Measurements from ENCODE around the gene EEF1AKMT3.

Gene EEF1AKMT3

GRCh38 chr12:57782243-57782607 lies 9.8 kb downstream of the EEF1AKMT3 start:
- DNase-seq: no peak

GRCh38 chr12:57782608-57783465 lies 10.4 kb downstream of the EEF1AKMT3 start, which contains the start of gene TSFM:
Gene TSFM (plus strand): TSS chr12:57782787. CDS start chr12:57782802, 15 bp downstream.
- DNase-seq: peak; percentile 45 to 98 (median 90)

GRCh38 chr12:57783466-57783801 lies 11.0 kb downstream of the EEF1AKMT3 start:
- DNase-seq: no peak

GRCh38 chr12:57783861-57784260 lies 11.4 kb downstream of the EEF1AKMT3 start:
- no peak for DNase-seq

DNA sequence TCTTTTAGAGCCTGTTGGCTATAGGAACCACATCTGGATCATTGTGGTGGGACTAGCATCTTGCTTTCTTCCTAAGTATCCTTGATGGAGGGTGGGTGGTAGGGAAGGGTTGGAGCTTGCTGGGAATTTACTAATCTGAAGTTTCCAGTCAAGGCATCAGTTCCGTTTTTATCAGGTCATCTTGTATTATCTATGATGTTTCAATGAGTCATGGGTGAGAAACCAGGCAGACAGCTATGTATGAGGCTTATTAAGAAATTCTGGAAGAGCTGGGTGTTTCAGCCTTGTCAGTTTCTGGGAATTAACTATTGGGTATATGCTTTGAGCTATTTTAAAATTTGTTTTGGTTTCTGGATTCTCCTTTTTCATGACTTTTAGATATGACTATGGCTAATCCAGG lies 21.5 kb downstream of the EEF1AKMT3 start:
- no peak for DNase-seq

DNA sequence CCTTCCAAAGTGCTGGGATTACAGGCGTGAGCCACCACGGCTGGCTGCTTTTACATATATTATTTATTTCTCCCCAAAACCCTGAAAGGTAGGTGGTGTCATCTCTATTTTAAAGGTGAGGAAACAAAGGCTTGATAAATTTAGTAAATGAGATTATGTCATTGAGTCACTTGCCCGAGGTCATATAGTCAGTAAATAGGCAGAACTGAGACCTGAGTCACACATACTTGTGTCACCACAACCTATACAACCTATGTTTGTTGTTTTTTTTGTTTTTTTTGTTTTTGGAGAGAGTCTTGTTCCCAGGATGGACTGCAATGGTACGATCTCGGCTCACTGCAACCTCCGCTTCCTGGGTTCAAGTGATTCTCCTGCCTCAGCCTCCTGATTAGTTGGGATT lies 22.9 kb downstream of the EEF1AKMT3 start:
- DNase-seq: no peak

GRCh38 chr12:57796996-57797395 lies 24.6 kb downstream of the EEF1AKMT3 start:
- no peak for DNase-seq

GRCh38 chr12:57797933-57798332 lies 25.5 kb downstream of the EEF1AKMT3 start:
- no peak for DNase-seq

GRCh38 chr12:57800965-57801364 lies 28.6 kb downstream of the EEF1AKMT3 start:
- DNase-seq: no peak

GRCh38 chr12:57802607-57803006 lies 30.2 kb downstream of the EEF1AKMT3 start:
- no peak for DNase-seq

DNA sequence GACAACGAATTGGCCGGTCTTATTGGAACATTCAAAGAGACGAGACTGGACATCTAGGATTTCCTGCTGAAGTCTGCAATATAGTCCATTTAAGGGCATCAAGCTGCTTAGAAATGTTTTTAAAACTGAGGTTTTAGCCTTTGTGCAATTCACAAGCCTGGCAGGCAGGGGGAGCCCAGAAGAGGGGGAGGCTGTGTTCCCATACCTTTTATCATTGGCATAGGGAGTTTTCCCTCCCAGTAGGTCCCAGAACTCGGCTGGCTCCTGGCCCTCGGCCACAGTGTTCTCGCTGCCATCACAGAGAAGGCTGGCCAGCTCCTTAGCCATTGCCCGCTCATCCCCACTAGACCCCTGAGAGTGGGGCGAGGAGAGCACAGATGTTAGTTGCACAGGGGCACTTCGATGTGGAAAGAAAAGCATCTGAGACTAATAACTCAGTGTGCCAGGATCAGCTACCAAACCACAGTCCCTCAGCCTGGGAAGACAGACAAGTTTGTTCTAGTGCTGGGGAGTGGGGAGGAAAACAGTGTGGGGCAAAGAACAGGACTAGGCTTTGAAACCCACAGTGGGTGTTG lies 31.0 kb downstream of the EEF1AKMT3 start:
- DNase-seq: peak in 16 of 58 donors; percentile 9 to 41 (median 18)

DNA sequence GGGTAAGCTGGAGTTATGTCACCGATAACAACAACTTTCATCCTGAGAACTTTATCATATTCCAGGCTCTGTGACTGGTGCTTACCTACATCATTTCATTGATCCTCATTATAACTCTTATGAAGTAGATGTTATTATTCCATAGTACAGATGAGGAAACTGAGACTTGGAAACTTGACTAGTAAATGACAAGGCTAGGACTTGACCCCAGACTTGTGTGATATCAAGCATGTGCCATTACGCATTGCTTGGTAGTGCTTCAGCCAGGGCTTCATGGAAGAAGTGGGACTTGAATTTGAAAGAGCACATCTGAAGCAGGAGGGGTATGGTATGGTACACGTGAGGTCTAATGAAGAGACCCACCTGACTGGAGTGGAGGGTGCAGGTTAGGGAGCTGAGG lies 34.3 kb downstream of the EEF1AKMT3 start:
- no peak for DNase-seq

DNA sequence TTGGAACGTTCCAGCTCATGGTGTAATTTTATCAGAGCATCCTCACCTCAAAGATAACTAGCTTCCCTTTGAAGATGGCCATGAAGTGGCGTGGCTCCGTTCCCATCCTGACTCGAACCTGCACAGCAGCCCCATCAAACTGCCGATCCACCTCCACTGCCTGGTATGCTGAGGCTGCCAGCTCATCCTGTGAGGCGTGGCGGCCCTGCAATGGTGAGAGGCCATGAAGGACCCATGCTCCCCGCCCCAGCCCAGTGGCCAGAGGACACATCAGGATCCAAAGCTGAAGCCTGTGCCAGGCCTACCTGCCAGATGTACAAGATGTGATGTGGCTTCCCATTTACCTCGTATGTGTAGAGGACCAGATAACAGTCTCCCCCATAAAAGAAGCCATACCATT lies 34.9 kb downstream of the EEF1AKMT3 start:
- no peak for DNase-seq

DNA sequence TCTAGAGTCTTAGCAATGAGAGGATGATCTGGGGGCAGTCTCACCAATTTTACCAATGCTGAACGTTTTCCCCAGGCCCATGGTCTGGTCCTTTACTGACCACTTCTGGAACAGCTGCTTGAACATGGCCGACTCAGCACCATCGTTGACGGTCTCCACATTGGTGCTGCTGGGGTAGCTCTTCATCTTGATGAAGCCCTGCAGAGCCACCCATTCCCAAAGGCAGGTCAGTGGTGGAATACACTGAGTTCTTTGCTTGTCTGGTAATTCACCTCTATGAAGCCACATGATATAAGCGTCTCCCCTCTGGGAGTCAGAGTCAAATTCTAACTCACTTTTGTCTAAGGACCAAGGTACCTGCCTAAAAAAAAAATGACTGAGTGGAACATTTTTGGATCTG lies 35.9 kb downstream of the EEF1AKMT3 start:
- no peak for DNase-seq

DNA sequence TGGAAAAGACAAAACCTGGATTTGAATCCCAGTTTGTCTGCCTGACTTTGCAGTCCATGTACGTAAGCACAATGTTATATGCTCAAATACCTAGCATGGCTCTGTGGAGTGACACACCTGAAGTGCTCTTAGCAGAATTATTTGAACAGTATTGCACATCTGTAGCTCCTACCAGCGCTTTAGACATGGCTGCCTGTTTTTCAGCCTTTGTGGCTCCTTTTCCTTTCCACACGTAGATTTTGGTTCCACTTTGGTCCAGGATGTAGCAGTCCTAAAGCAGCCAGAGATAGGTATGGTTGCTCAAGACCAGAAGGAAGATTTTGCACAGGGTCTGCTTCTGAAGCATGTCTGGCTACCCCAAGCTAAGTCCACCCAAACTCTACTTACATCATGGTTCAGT lies 37.0 kb downstream of the EEF1AKMT3 start:
- DNase-seq: no peak

- no peak for DNase-seq
These were observed 38.0 kb downstream of the EEF1AKMT3 start for GRCh38 chr12:57810450-57810849.

DNA sequence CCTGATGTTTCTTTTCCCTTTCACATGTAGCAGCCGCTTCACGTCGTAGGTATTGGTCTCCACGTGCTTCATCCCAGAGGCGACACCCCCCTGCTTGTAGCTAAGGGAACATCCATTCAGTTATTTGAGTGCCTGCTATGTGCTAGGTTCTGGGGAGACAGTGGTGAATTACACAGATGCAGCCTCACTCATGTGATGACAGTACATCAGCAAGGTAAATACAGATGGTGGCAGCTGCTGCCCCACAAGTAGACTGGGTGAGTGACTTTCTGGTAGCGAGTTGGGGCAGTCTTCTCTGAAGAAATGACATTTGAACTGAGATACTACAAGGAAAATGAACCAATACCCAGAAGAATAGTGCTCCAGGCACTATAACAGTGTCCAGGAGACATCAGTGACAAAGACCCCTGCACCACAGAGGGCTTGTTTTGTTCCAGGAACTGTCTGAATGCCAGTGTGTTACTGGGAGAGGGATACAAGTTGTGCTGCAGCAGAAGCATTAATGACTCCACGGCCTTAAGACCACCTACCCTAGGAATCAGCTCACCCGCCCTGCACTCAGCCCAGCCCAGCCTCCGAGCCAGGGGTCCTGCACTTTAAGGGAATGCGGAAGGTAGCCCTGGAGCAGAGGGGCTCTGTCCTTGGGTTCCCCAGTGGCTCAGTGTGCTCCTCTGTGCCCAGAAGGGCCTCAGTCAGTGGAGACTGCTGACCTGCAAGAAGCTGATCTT lies 38.8 kb downstream of the EEF1AKMT3 start:
- DNase-seq: no peak

GRCh38 chr12:57813111-57813970 lies 40.9 kb downstream of the EEF1AKMT3 start:
- DNase-seq: no peak

DNA sequence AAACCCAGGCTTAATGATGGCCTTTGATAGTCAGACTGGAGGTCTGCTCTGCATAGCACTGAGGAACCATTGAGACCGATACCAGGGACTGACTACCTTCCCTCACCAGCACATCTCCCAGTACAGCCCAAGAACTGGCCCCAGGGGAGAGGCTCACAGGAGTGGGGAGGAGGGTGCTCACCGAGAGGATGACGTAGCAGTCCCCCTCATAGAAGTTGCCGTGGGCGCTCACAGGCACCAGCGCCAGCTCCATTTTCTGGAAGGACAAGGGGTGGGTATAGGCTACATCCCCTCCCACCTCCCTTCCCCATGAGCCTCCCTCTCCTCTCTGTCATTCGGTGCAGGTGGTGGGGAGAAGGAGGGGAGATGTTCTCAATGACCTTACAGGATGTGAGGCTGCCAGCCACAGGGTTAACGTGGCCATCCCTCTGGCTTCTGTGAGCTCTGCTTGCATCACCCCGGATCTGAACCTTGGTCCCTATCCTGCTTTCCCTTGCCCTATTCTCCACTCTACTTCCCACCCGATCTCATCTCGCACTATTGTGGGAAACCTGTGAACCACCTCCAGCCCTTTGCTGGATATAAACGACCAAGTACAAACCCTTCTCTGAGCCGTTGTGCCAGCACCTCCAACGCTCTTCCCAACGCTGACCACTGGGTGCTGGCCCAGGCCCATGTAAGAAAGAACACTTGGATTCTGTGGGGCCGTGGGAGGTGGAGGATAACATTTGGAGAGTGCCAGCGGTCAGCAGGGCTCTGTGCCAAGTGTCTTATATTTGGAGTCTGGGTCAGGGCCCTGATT lies 41.8 kb downstream of the EEF1AKMT3 start:
- no peak for DNase-seq

GRCh38 chr12:57815177-57816000 lies 43.0 kb downstream of the EEF1AKMT3 start:
- DNase-seq: no peak
